K562 (cell line): Measurements from ENCODE around the gene ORAI1. TPM values are rescaled to one million over a fixed set of nuclear protein-coding genes. Genes with fewer than 3 reads are reported as not detected.

Experiments
- CBFA2T3 ChIP-seq: fragments of 450-650 bp; IDR thresholded peaks from 2 replicates; pipeline ENCODE4 v1.6.1; 2017
- CTBP1 ChIP-seq: fragments of 450-650 bp; IDR thresholded peaks from 2 replicates; pipeline ENCODE4 v1.6.1; 2016; ENCODE audit warnings: borderline replicate concordance
- CXXC5 ChIP-seq: fragments of 250-450 bp; sonication (Bioruptor Pico); IDR thresholded peaks from 2 replicates; pipeline ENCODE4 v1.8.0; 2022; ENCODE audit warnings: inconsistent platforms, mild to moderate bottlenecking, moderate library complexity
- DACH1 ChIP-seq: fragments of 450-650 bp; IDR thresholded peaks from 2 replicates; pipeline ENCODE4 v1.6.1; 2018; ENCODE audit not compliant: partially characterized antibody
- GATAD2A ChIP-seq: fragments of 450-650 bp; IDR thresholded peaks from 2 replicates; pipeline ENCODE4 v1.6.1; 2017
- HDAC2 ChIP-seq: fragments of 450-650 bp; IDR thresholded peaks from 2 replicates; pipeline ENCODE4 v1.6.1; 2016; ENCODE audit warnings: mild to moderate bottlenecking
- HNRNPH1 ChIP-seq: fragments of 200-400 bp; formaldehyde crosslinking; optimal IDR thresholded peaks from 2 replicates; pipeline ENCODE3; 2017; ENCODE audit warnings: low read depth, mild to moderate bottlenecking, low read length, moderate library complexity
- KDM1A ChIP-seq, 2 experiments: fragments of 450-650 bp; IDR thresholded peaks; 2 replicates each; pipeline ENCODE4 v1.6.1; 2016; ENCODE audit warnings: mild to moderate bottlenecking in 2 of 2
- KDM5B ChIP-seq: fragments of 200-600 bp; sonication (generic); IDR thresholded peaks from 2 replicates; pipeline ENCODE4 v1.6.1; 2012; ENCODE audit warnings: low read depth, mild to moderate bottlenecking, moderate library complexity, low read length, control low read depth, inconsistent platforms; ENCODE audit not compliant: insufficient replicate concordance
- KLF6 ChIP-seq: fragments of 250-450 bp; sonication (Bioruptor Pico); IDR thresholded peaks from 2 replicates; pipeline ENCODE4 v1.4.0; 2020; ENCODE audit warnings: mild to moderate bottlenecking, moderate library complexity, borderline replicate concordance
- MCM3 ChIP-seq: fragments of 450-650 bp; IDR thresholded peaks from 2 replicates; pipeline ENCODE4 v1.6.1; 2016
- NFE2 ChIP-seq: IDR thresholded peaks from 2 replicates; pipeline ENCODE4 v1.6.1; 2014; ENCODE audit warnings: antibody characterized with exemption, low read depth
- POU5F1 ChIP-seq: fragments of 150-350 bp; IDR thresholded peaks from 2 replicates; pipeline ENCODE4 v1.6.1; 2014; ENCODE audit warnings: borderline replicate concordance, low read length, low read depth, mild to moderate bottlenecking; ENCODE audit not compliant: partially characterized antibody
- SPI1 ChIP-seq: IDR thresholded peaks from 2 replicates; pipeline ENCODE4 v1.6.1; 2011; ENCODE audit warnings: low read depth, low read length, control low read depth, borderline replicate concordance
- SRSF3 ChIP-seq: fragments of 200-400 bp; formaldehyde crosslinking; IDR thresholded peaks from 2 replicates; pipeline ENCODE4 v1.6.1; 2016; ENCODE audit warnings: mild to moderate bottlenecking, low read length, moderate library complexity; ENCODE audit not compliant: insufficient read depth
- TBP ChIP-seq: optimal IDR thresholded peaks from 2 replicates; pipeline ENCODE3; 2011; ENCODE audit warnings: low read depth, low read length, improper control_type of control experiment
- USF1 ChIP-seq: sonication (generic); formaldehyde crosslinking; IDR thresholded peaks from 2 replicates; pipeline ENCODE4 v1.9.0; 2022; ENCODE audit warnings: mild to moderate bottlenecking, missing genetic modification reagents
- ZFPM2 ChIP-seq: fragments of 250-450 bp; sonication (Bioruptor Pico); IDR thresholded peaks from 2 replicates; pipeline ENCODE4 v1.5.1; 2022; ENCODE audit warnings: mild to moderate bottlenecking
- ZKSCAN8 ChIP-seq: fragments of 200-800 bp; sonication (Bioruptor generic); IDR thresholded peaks from 2 replicates; pipeline ENCODE4 v1.6.1; 2016; ENCODE audit warnings: missing genetic modification characterization, missing compliant biosample characterization
- ZNF143 ChIP-seq: sonication (generic); formaldehyde crosslinking; IDR thresholded peaks from 2 replicates; pipeline ENCODE4 v1.9.0; 2022; ENCODE audit warnings: mild to moderate bottlenecking, missing genetic modification reagents
- ZNF407 ChIP-seq: fragments of 450-650 bp; IDR thresholded peaks from 2 replicates; pipeline ENCODE4 v1.6.1; 2016; ENCODE audit warnings: low read depth
- ZNF445 ChIP-seq: fragments of 250-450 bp; sonication (Bioruptor Pico); IDR thresholded peaks from 2 replicates; pipeline ENCODE4 v1.4.0; 2020; ENCODE audit warnings: low read depth, mild to moderate bottlenecking, moderate library complexity
- polyA plus RNA-seq, 8 experiments: library from polyadenylated mRNA; depleted of rRNA in 4 of 8; stranded (reverse) in 5 of 8; unstranded in 3 of 8; fragments of >200 nt; fragmentation: Nextera tagmentation in 2 of 8; fragmentation: Illumina TruSeq in 1 of 8; extraction: Ambion mirVana in 2 of 8; extraction: Trizol in 1 of 8; gene quantifications; 2 replicates each; pipeline versions ENCODE4 v1.2.1 to v1.2.3, GENCODE V29; 2011 to 2014; ENCODE audit warnings: inconsistent platforms in 1 of 8, missing spikeins in 1 of 8
- total RNA-seq, 7 experiments: library from RNA; depleted of rRNA in 6 of 7; stranded (reverse); fragments of >200 nt in 6 of 7; fragmentation: Illumina TruSeq in 2 of 7; extraction: Trizol in 2 of 7; gene quantifications; 2 replicates each; pipeline versions ENCODE4 v1.2.1 to v1.2.3, GENCODE V29; 2011 to 2021; ENCODE audit warnings: low replicate concordance in 1 of 7

The ORAI1 gene
- total and polyA plus RNA-seq, 9 of the 15 experiments (the other 6 are each of a cell fraction or from before 2014, with no cell fraction given): 2.6 to 23.8 (median 9.3) TPM

- TF ChIP-seq ZNF143 (CRISPR knock-in tag) (0 out of 2 replicates have a peak, but pooled peaks have one; percentile 1), HDAC2 (peak; percentile 14; the same call in 1 of the 2 replicates), DACH1 (peak; percentile 14), KDM1A (IDR thresholded peaks at IDR 0.05) (peak in 1 of 2 experiments; percentile 31; a peak in 2 of 4 replicates), POU5F1 (no peak), ZNF445 (CRISPR knock-in tag) (no peak), ZFPM2 (CRISPR knock-in tag) (no peak), USF1 (peak; percentile 16; the same call in 1 of the 2 replicates), KDM5B (peak; percentile 30), GATAD2A (0 out of 2 replicates have a peak, but pooled peaks have one; percentile 34), ZKSCAN8 (CRISPR knock-in tag) (no peak), MCM3 (no peak), ZNF407 (no peak), CTBP1 (peak; percentile 88), SPI1 (no peak), KLF6 (CRISPR knock-in tag) (no peak), CXXC5 (CRISPR knock-in tag) (peak; percentile 6), HNRNPH1 (no peak), TBP (peak; percentile 23), NFE2 (peak; percentile 31; the same call in 1 of the 2 replicates), SRSF3 (no peak), CBFA2T3 (peak; percentile 71)
Observed at GRCh38 chr12:121580959-121581685, 45.2 kb upstream of the ORAI1 start, which contains the start of gene KDM2B (continued).
